ENCODE measurements around the gene SLC26A4. TPM values are rescaled to one million over a fixed set of nuclear protein-coding genes. Genes with fewer than 3 reads are reported as not detected.

Gene SLC26A4
- total and polyA plus RNA-seq, 10 of the 15 experiments (the other 5 are each of a cell fraction or from before 2014, with no cell fraction given): 0.01 to 0.18 (median 0.08) TPM; not detected in 5

DNA sequence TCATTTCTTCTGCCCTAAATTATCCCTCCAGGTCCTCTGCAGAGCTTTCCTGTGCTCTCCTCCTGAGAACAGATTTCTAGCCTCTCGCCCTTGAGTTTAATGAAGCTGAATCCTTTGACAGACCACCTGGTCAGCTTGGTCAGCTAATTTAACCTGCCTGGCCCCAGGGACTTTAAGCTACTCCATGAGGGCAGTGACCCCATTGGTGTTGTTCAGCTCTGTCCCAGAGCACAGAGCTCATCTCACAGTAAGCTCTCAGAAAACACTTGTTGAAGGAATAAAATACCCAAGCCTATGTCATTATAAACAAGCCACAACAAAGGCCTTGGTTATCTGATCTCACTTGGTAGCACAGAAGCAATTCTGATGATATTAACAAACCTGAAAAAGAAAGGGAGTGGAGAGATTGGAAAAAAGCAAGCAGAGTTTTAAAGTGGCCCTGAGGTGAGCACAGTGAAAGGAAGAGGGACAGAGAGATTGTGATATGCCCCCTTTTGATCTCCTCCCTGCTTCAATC is 24.4 kb downstream of the SLC26A4 start (continued):
- TF ChIP-seq ZNF217 (IDR thresholded peaks at IDR 0.05) (no peak), GATAD2B (conservative IDR thresholded peaks at IDR 0.05; ENCODE audit: low read depth) (no peak), HDAC6 (IDR thresholded peaks at IDR 0.05; ENCODE audit: unreplicated experiment) (no peak), NFXL1 (IDR thresholded peaks at IDR 0.05; ENCODE audit: borderline replicate concordance) (no peak), KLF5 (IDR thresholded peaks at IDR 0.05; ENCODE audit: partially characterized antibody) (no peak), YY1 (IDR thresholded peaks at IDR 0.05; ENCODE audit: low read depth, low read length) (no peak), CREM (IDR thresholded peaks at IDR 0.05; ENCODE audit: low read depth) (no peak)

DNA sequence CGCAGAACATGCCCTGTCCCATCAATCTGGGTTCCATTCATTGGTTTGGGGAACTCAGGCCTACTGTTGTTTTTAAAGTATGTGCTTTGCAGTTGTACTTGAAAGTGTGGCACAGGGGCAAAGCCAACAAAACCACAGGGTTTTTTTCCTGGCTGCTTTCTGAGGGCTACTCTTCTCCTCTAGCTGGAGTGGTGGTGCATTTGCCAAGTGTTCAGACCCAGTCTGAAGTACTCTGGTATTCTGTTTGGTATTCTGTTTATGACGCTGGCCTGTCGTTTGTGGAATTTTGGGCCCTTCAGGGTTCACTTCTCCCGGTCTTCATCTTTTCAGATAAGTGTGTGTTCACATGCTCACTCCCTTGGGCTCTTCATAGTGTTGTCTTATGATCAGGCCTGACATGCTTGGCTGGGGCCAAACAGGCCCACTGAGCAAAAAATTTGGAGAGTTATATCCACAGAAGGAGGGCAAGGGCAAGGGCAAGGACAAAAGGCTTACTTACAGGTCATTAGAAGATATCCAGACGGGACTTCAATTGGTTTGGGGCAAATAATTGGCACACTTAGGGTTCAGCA is 26.3 kb downstream of the SLC26A4 start:
- no TSS peak for BruUV-seq (replicated peaks)
- ChIA-PET POLR2A (no interaction called here), CTCF (no interaction called here)
- TF ChIP-seq RFX5 (IDR thresholded peaks at IDR 0.05; ENCODE audit: low read depth, low read length) (no peak), SMARCA5 (IDR thresholded peaks at IDR 0.05) (no peak), MTA3 (IDR thresholded peaks at IDR 0.05; ENCODE audit: borderline replicate concordance, low read length) (no peak), CEBPZ (IDR thresholded peaks at IDR 0.05; ENCODE audit: low read depth, low read length) (no peak), CHD2 (IDR thresholded peaks at IDR 0.05; ENCODE audit: borderline replicate concordance, low read depth, low read length) (no peak), NFIC (IDR thresholded peaks at IDR 0.05; ENCODE audit: low read depth, low read length) (no peak), SIN3A (IDR thresholded peaks at IDR 0.05; ENCODE audit: low read depth, low read length) (no peak), MAX (IDR thresholded peaks at IDR 0.05; ENCODE audit: low read depth, low read length) (no peak), ESRRA (IDR thresholded peaks at IDR 0.05; ENCODE audit: low read length) (no peak), BCL3 (IDR thresholded peaks at IDR 0.05; ENCODE audit: borderline replicate concordance, insufficient read depth, low read depth, low read length, poor library complexity, severe bottlenecking) (no peak)

More for the DNA sequence above, 26.3 kb downstream of the SLC26A4 start:
- H3K4me1 ChIP-seq (ENCODE audit: control insufficient read depth, insufficient read depth, low read length): no peaks in the 10 kb centered on the region
- no peaks in the 10 kb centered on the region for H3K79me2 ChIP-seq (ENCODE audit: control insufficient read depth, insufficient read depth, low read length)
- intact Hi-C loops (cut with micrococcal nuclease; ENCODE audit: unreplicated experiment): no loop called here
- no peaks in the 10 kb centered on the region for H3K9me3 ChIP-seq (replicated peaks; ENCODE audit: control insufficient read depth, insufficient read depth, low read length)
- no peak overlapping the region for H3K4me2 ChIP-seq (ENCODE audit: control insufficient read depth, insufficient read depth)
- no peaks in the 10 kb centered on the region for H3K36me3 ChIP-seq (ENCODE audit: control insufficient read depth in 2 of 2, insufficient read depth in 2 of 2, low read length in 1 of 2)
- peaks cover 2 to 3% of the 10 kb centered on the region in 2 experiments; a peak in 3 of 4 replicates for H3K27me3 ChIP-seq (replicated peaks in 1 of 2; ENCODE audit: control insufficient read depth in 2 of 2, insufficient read depth in 2 of 2, low read length in 1 of 2)
- H2AFZ ChIP-seq (ENCODE audit: control insufficient read depth, low read depth, low read length): no peak overlapping the region
- no peak overlapping the region for H3K9ac ChIP-seq (ENCODE audit: control insufficient read depth, insufficient read depth, low read length)
- no peak overlapping the region for H3K27ac ChIP-seq (ENCODE audit: control insufficient read depth, insufficient read depth)
- WGBS (ENCODE audit: insufficient coverage, insufficient replicate concordance, low lambda C conversion rate, missing lambda C conversion rate): 31% methylated on average over 5 of the region's 5 CpGs
- no peak overlapping the region for H3K4me3 ChIP-seq
- no peaks in the 10 kb centered on the region; the same call in 1 of the 2 replicates for H4K20me1 ChIP-seq (ENCODE audit: control insufficient read depth, insufficient read depth)
- in situ Hi-C loops (cut with MboI): no loop called here
- RAD21 ChIA-PET (ENCODE audit: unreplicated experiment): no interaction called here
- no peak for ATAC-seq
- no peak for DNase-seq (ENCODE audit: low read depth, low spot score)
- no peak for FAIRE-seq
- SMC1A ChIA-PET (ENCODE audit: uncharacterized antibody, unreplicated experiment): interaction anchor here (0.7 kb wide), 1 partner anchor 270 kb away, joined by 3 read pairs; no protein-coding TSS in a partner anchor
